Breast epithelium (tissue), 4 donors: Measurements from ENCODE around the gene TIPRL. TPM values are rescaled to one million over a fixed set of nuclear protein-coding genes. Genes with fewer than 3 reads are reported as not detected.

Experiments
- DNase-seq, 2 donors: peaks; one replicate each; pipeline ENCODE4 v3.0.0-alpha.2; 2019; ENCODE audit warnings: low spot score in 2 of 2
- H3K27ac ChIP-seq, 2 donors: fragments of 200-600 bp; sonication (generic) in 1 of 2; one replicate each; pipeline ENCODE4 v1.5.1; 2016 to 2019; ENCODE audit warnings: mild to moderate bottlenecking in 1 of 2
- H3K27me3 ChIP-seq, 2 donors: fragments of 200-600 bp; sonication (generic) in 1 of 2; one replicate each; pipeline versions ENCODE4 v1.5.1 to v1.6.0; 2017 to 2019; ENCODE audit warnings: control low read depth in 1 of 2, mild to moderate bottlenecking in 1 of 2
- H3K36me3 ChIP-seq: fragments of 200-600 bp; one replicate; pipeline ENCODE4 v1.5.1; 2019
- H3K4me1 ChIP-seq, 2 donors: fragments of 200-600 bp; sonication (generic); one replicate each; pipeline ENCODE4 v1.5.1; 2016 to 2019; ENCODE audit warnings: control low read depth in 1 of 2
- H3K4me3 ChIP-seq, 3 donors: fragments of 200-600 bp; sonication (generic); 1 replicate in 2 of 3; 2 replicates in 1 of 3; pipeline ENCODE4 v1.5.1; 2016 to 2019; ENCODE audit warnings: mild to moderate bottlenecking in 3 of 3, moderate library complexity in 2 of 3
- H3K9me3 ChIP-seq, 2 donors: fragments of 200-600 bp; sonication (generic) in 1 of 2; one replicate each; pipeline ENCODE4 v1.5.1; 2016 to 2019; ENCODE audit warnings: control low read depth in 1 of 2
- POLR2A ChIP-seq: fragments of 450-650 bp; IDR thresholded peaks from one replicate; pipeline ENCODE4 v1.6.1; 2016; ENCODE audit warnings: antibody characterized with exemption, mild to moderate bottlenecking, moderate library complexity
- POLR2AphosphoS5 ChIP-seq, 3 donors: sonication (generic); formaldehyde crosslinking; IDR thresholded peaks; one replicate each; pipeline ENCODE4 v1.6.1; 2017; ENCODE audit warnings: antibody characterized with exemption in 3 of 3
- intact Hi-C: fragments of 100-400 bp; cut with DNase I; formaldehyde crosslinking; loops from one replicate; pipeline ENCODE4 v1.15.1; 2023; ENCODE audit warnings: low total_unique reads
- total RNA-seq, 3 donors: library from RNA; depleted of rRNA; stranded (reverse); fragments of >200 nt; gene quantifications; one replicate each; pipeline ENCODE4 v1.1.0, GENCODE V29; 2016
- TF ChIP-seq, protein P1 (sequence below), 3 donors: fragments of 450-650 bp; IDR thresholded peaks; one replicate each; pipeline ENCODE4 v1.5.1; 2016 to 2017; ENCODE audit warnings: antibody characterized with exemption in 3 of 3, mild to moderate bottlenecking in 3 of 3, moderate library complexity in 3 of 3

Gene TIPRL
- total RNA-seq, 3 donors from 2014 or later, result 18.0 to 24.9 (median 18.7) TPM

DNA sequence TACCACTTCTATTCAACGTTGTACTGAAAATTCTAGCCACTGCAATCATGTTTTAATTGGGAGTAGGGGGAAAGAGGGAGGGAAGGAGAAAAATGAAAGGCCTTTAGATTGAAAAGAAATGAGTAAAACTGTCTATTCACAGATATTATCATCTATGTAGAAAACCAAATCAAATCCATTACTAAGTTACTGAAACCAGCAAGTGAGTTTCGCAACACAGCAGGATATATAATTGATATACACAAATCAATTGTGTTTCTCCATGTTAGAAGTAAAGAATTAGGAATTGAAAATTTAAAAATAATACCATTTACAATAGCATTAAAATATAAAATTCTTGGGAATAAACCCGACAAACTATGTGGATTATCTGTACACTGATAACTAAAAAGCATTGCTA, 66.3 kb downstream of the TIPRL start:
- no peak overlapping the region for H3K27ac ChIP-seq
- H3K4me3 ChIP-seq, result no peak overlapping the region
- no peaks in the 10 kb centered on the region for H3K36me3 ChIP-seq
- H3K4me1 ChIP-seq, result no peaks in the 10 kb centered on the region
- intact Hi-C loops, result no loop called here
- DNase-seq, result no peak
- TF ChIP-seq POLR2AphosphoS5 (IDR thresholded peaks at IDR 0.05), result no peak
- TF ChIP-seq, protein P1, sequence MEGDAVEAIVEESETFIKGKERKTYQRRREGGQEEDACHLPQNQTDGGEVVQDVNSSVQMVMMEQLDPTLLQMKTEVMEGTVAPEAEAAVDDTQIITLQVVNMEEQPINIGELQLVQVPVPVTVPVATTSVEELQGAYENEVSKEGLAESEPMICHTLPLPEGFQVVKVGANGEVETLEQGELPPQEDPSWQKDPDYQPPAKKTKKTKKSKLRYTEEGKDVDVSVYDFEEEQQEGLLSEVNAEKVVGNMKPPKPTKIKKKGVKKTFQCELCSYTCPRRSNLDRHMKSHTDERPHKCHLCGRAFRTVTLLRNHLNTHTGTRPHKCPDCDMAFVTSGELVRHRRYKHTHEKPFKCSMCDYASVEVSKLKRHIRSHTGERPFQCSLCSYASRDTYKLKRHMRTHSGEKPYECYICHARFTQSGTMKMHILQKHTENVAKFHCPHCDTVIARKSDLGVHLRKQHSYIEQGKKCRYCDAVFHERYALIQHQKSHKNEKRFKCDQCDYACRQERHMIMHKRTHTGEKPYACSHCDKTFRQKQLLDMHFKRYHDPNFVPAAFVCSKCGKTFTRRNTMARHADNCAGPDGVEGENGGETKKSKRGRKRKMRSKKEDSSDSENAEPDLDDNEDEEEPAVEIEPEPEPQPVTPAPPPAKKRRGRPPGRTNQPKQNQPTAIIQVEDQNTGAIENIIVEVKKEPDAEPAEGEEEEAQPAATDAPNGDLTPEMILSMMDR (IDR thresholded peaks at IDR 0.05), result no peak
- TF ChIP-seq POLR2A, result no peak
- no peaks in the 10 kb centered on the region for H3K27me3 ChIP-seq
- no peaks in the 10 kb centered on the region for H3K9me3 ChIP-seq

- Histone ChIP-seq H3K4me3 (no peak overlapping the region), H3K9me3 (no peaks in the 10 kb centered on the region), H3K27me3 (no peaks in the 10 kb centered on the region), H3K4me1 (no peaks in the 10 kb centered on the region), H3K27ac (no peak overlapping the region), H3K36me3 (no peaks in the 10 kb centered on the region)
- intact Hi-C loops, result no loop called here
- no peak for TF ChIP-seq POLR2A
- TF ChIP-seq POLR2AphosphoS5 (IDR thresholded peaks at IDR 0.05), result no peak
- TF ChIP-seq, protein P1 (IDR thresholded peaks at IDR 0.05), result no peak
- no peak for DNase-seq
Measured at GRCh38 chr1:168246506-168246905, 67.7 kb downstream of the TIPRL start.

Other genes with a start within 250 kb of the TIPRL start
- gene DCAF6, start 242.3 kb upstream of the TIPRL start, total RNA-seq, result 10 to 100 TPM; 76.7 to 95.7 (median 84.7) TPM
- gene MPC2, start 241.9 kb upstream of the TIPRL start, total RNA-seq, result 10 to 100 TPM; 28.8 to 37.0 (median 29.8) TPM
- 1 to 10 TPM; 2.8 to 5.6 (median 4.5) TPM for gene GPR161, start 42.0 kb upstream of the TIPRL start, total RNA-seq
- 10 to 100 TPM; 39.3 to 70.4 (median 42.2) TPM for gene SFT2D2, start 47.0 kb downstream of the TIPRL start, total RNA-seq
- 1 to 10 TPM; 1.6 to 7.8 (median 4.9) TPM for gene TBX19, start 101.9 kb downstream of the TIPRL start, total RNA-seq